Transverse colon (tissue), 4 donors: ENCODE measurements around the gene NR3C1. TPM values are rescaled to one million over a fixed set of nuclear protein-coding genes. Genes with fewer than 3 reads are reported as not detected.

Source experiments
- DNase-seq: peaks from one replicate; pipeline ENCODE4 v3.0.0-alpha.2; 2019
- H3K27ac ChIP-seq, 4 donors: fragments of 200-600 bp; sonication (generic); 2 replicates each; pipeline ENCODE4 v1.5.1; 2016 to 2018; ENCODE audit warnings: inconsistent platforms in 4 of 4
- H3K27me3 ChIP-seq: fragments of 200-600 bp; sonication (generic); 2 replicates; pipeline ENCODE4 v1.5.1; 2017; ENCODE audit warnings: inconsistent platforms
- H3K36me3 ChIP-seq, 4 donors: fragments of 200-600 bp; sonication (generic); 2 replicates each; pipeline ENCODE4 v1.5.1; 2017 to 2019; ENCODE audit warnings: inconsistent platforms in 4 of 4
- H3K4me1 ChIP-seq, 4 donors: fragments of 200-600 bp; sonication (generic); 2 replicates each; pipeline ENCODE4 v1.5.1; 2017 to 2020; ENCODE audit warnings: inconsistent platforms in 4 of 4
- H3K4me3 ChIP-seq, 4 donors: fragments of 200-600 bp; sonication (generic); 1 replicate in 1 of 4; 2 replicates in 3 of 4; pipeline versions ENCODE4 v1.5.1 to v1.6.1; 2017 to 2019; ENCODE audit warnings: inconsistent platforms in 4 of 4
- H3K9me3 ChIP-seq, 2 donors: fragments of 200-600 bp; sonication (generic); 2 replicates each; pipeline ENCODE4 v1.5.1; 2017 to 2019; ENCODE audit warnings: inconsistent platforms in 2 of 2
- EP300 ChIP-seq: sonication (generic); formaldehyde crosslinking; IDR thresholded peaks from one replicate; pipeline ENCODE4 v1.6.1; 2017; ENCODE audit warnings: antibody characterized with exemption, low read depth
- POLR2A ChIP-seq: fragments of 450-650 bp; IDR thresholded peaks from one replicate; pipeline ENCODE4 v1.6.1; 2016; ENCODE audit warnings: antibody characterized with exemption, mild to moderate bottlenecking, moderate library complexity
- POLR2AphosphoS5 ChIP-seq, 3 donors: sonication (generic); formaldehyde crosslinking; IDR thresholded peaks; one replicate each; pipeline ENCODE4 v1.6.1; 2016; ENCODE audit warnings: antibody characterized with exemption in 3 of 3
- WGBS, 2 donors: methylation state at CpG; one replicate each; pipeline ENCODE4 v1.1.5; 2018; ENCODE audit warnings: low coverage in 1 of 2; 5-methylcytosine and 5-hydroxymethylcytosine counted together
- in situ Hi-C, 4 donors: fragments of 200-750 bp; cut with MboI; loops; one replicate each; pipeline versions ENCODE4 v1.15.0 to v1.15.1; 2017; ENCODE audit warnings: low sequenced_read_pairs in 3 of 4, low pct_ligation_motif_present in 1 of 4, low pct_unique_long_range_greater_than_20kb in 1 of 4
- intact Hi-C: fragments of 100-400 bp; cut with DNase I; formaldehyde crosslinking; loops from one replicate; pipeline ENCODE4 v1.15.1; 2023; ENCODE audit warnings: low total_unique reads
- total RNA-seq, 4 donors: library from RNA; depleted of rRNA; stranded (reverse); fragments of >200 nt; gene quantifications; one replicate each; pipeline ENCODE4 v1.1.0, GENCODE V29; 2016
- TF ChIP-seq, protein P1 (sequence below), 5 experiments: fragments of 200-600 bp in 3 of 5; fragments of 450-650 bp in 2 of 5; sonication (generic) in 3 of 5; IDR thresholded peaks; 1 replicate in 2 of 5; 2 replicates in 3 of 5; pipeline ENCODE4 v1.5.1; 2016 to 2017; ENCODE audit warnings: antibody characterized with exemption in 5 of 5, inconsistent platforms in 3 of 5, mild to moderate bottlenecking in 2 of 5, moderate library complexity in 1 of 5

The NR3C1 gene
- total RNA-seq, 4 donors from 2014 or later = 8.4 to 37.7 (median 30.3) TPM

DNA sequence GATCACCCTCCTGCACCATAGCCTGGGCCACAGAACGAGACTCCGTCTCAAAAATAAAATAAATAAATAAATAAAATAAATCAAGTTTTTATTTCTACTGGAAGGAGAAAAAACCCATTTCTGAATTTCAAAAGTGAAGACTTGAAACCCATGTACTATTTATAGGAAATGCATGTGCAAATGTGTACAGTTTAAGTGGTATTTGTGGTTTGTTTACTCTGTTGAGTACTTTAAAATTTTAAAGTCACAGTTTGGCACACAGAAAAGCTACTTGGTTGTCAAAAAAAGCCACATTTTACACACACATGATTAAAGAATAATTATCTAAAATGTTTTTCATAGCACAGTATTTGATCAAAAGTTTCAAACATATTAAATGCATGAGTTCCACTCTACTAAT, 43.6 kb downstream of the NR3C1 start:
- intact Hi-C loops = no loop called here
- H3K9me3 ChIP-seq = no peaks in the 10 kb centered on the region
- no peaks in the 10 kb centered on the region for H3K27me3 ChIP-seq
- WGBS, 2 donors = 81 to 100% methylated on average over 2 of the region's 2 CpGs
- DNase-seq = no peak
- TF ChIP-seq POLR2AphosphoS5 (IDR thresholded peaks at IDR 0.05) (no peak), POLR2A (no peak), EP300 (no peak)
- TF ChIP-seq, protein P1, sequence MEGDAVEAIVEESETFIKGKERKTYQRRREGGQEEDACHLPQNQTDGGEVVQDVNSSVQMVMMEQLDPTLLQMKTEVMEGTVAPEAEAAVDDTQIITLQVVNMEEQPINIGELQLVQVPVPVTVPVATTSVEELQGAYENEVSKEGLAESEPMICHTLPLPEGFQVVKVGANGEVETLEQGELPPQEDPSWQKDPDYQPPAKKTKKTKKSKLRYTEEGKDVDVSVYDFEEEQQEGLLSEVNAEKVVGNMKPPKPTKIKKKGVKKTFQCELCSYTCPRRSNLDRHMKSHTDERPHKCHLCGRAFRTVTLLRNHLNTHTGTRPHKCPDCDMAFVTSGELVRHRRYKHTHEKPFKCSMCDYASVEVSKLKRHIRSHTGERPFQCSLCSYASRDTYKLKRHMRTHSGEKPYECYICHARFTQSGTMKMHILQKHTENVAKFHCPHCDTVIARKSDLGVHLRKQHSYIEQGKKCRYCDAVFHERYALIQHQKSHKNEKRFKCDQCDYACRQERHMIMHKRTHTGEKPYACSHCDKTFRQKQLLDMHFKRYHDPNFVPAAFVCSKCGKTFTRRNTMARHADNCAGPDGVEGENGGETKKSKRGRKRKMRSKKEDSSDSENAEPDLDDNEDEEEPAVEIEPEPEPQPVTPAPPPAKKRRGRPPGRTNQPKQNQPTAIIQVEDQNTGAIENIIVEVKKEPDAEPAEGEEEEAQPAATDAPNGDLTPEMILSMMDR (IDR thresholded peaks at IDR 0.05) = no peak
- H3K4me3 ChIP-seq = no peak overlapping the region
- H3K36me3 ChIP-seq = no peaks in the 10 kb centered on the region
- in situ Hi-C loops = no loop called here
- H3K27ac ChIP-seq = no peak overlapping the region
- peaks cover 4 to 47% (median 10%) of the 10 kb centered on the region in 4 donors for H3K4me1 ChIP-seq

DNA sequence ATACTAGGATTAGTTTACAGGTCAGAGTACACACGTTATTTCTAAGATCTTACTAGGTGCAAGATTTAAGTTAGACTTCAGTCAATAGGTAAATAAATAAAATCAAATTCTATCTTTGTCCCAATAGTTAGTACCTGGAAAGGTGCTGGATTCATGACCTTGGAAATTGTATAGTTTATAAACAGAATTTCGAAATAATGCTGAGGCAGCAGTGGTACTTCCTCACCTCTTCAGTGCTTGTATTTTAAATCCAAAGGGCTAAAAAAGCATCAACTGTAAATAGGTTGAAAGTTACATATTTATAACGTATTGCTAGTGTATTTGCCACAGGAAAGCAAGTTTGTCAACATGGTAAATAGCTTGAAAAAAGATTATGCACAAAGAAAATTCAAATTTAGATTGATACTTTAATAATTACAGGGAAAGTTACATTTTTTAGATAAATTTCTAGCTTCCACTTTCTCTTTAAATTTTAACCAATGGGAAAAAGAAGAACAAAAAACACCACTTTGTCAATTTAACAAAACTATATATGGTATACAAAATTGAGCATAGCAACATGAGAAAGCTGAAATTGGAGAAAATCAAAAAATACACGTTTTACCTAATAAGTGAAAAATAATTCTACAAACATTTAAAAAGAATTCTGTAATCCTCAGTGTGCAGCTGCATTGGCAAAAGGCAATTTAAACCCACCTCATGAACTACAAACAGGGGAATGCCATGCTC, 46.5 kb downstream of the NR3C1 start:
- no peak for DNase-seq
- no peaks in the 10 kb centered on the region for H3K36me3 ChIP-seq
- H3K4me3 ChIP-seq = no peak overlapping the region
- peaks cover 12 to 74% (median 18%) of the 10 kb centered on the region in 4 donors for H3K4me1 ChIP-seq
- H3K27ac ChIP-seq = no peak overlapping the region
- no peaks in the 10 kb centered on the region for H3K27me3 ChIP-seq
- intact Hi-C loops (no loop called here), in situ Hi-C loops (no loop called here)
- TF ChIP-seq POLR2A (no peak), POLR2AphosphoS5 (IDR thresholded peaks at IDR 0.05) (no peak), EP300 (no peak)
- TF ChIP-seq, protein P1 (IDR thresholded peaks at IDR 0.05) = no peak
- 65 to 68% methylated on average over 4 of the region's 4 CpGs for WGBS, 2 donors
- H3K9me3 ChIP-seq = no peaks in the 10 kb centered on the region

DNA sequence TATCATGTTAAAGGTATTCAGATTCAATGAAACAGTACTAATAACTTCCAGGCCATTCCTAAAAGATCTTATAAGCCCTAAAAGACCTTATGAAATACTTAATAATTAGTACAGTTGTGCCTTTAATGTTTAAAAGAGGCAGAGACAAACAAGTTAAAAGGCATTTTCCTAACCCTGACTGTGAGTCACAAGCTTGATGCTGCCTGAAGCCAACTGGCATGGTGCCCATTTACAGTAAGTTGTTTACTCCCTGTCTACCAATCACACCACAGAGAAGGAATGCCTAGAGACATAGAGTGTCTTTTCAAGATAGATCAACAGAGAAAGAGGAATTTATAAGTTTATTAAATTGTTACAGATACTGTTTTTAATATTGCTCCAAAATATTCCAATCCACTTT, 47.8 kb downstream of the NR3C1 start:
- DNase-seq = peak; percentile 46
- no peak overlapping the region for H3K4me3 ChIP-seq
- no peaks in the 10 kb centered on the region for H3K27me3 ChIP-seq
- H3K27ac ChIP-seq = peak overlapping the region in 3 of 4 donors; percentile 13 to 33 (median 14)
- peaks cover 17 to 69% (median 19%) of the 10 kb centered on the region in 4 donors for H3K4me1 ChIP-seq
- TF ChIP-seq POLR2A (no peak), POLR2AphosphoS5 (IDR thresholded peaks at IDR 0.05) (peak in 2 of 3 donors; percentile 15 to 24)
- no peaks in the 10 kb centered on the region for H3K9me3 ChIP-seq
- in situ Hi-C loops (no loop called here), intact Hi-C loops (no loop called here)
- H3K36me3 ChIP-seq = no peaks in the 10 kb centered on the region

DNA sequence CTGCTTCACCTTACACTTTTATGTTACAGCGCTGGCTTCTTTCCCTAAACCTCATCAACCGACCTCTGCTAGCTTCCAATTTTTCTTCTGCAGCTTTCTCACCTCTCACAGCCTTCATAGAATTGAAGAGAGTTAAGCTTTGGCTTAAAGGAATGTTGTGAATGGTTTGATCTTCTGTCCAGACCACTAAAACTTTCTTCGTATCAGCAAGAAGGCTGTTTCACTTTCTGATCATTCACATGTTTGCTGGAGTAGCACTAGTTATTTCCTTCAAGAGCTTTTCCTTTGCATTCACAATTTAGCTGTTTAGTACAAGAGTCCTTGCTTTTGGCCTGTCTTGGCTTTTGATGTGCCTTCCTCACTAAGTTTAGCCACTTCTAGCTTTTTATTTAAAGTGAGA, 49.5 kb downstream of the NR3C1 start:
- Histone ChIP-seq H3K4me1 (peaks cover 22 to 67% (median 28%) of the 10 kb centered on the region in 4 donors), H3K4me3 (peak overlapping the region in 1 of 4 donors; percentile 15), H3K36me3 (no peaks in the 10 kb centered on the region), H3K27ac (peak overlapping the region; percentile 1 to 37 (median 12)), H3K27me3 (no peaks in the 10 kb centered on the region), H3K9me3 (no peaks in the 10 kb centered on the region)
- no peak for DNase-seq
- no peak for TF ChIP-seq EP300
- TF ChIP-seq, protein P1 (IDR thresholded peaks at IDR 0.05) = no peak
- in situ Hi-C loops (no loop called here), intact Hi-C loops (no loop called here)
- 48 to 51% methylated on average over 3 of the region's 3 CpGs for WGBS, 2 donors

DNA sequence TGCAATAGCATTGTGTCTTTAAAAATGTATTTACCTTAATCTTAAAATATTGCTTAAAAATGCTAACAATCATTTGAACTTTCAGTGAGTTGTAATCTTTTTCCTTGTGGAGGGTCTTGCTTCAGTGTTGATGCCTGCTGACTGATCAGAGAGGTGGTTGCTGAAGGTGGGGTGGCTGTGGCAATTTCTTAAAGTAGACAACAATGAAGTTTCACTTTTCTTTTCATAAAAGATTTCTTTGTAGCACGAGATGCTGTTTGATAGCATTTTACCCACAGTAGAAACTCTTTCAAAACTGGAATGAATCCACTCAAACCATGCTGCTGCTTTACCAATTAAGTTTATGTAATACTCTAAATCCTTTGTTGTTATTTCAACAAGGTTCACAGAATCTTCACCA, 50.8 kb downstream of the NR3C1 start:
- H3K4me3 ChIP-seq = no peak overlapping the region
- H3K27me3 ChIP-seq = no peaks in the 10 kb centered on the region
- no peak for DNase-seq
- no peaks in the 10 kb centered on the region for H3K36me3 ChIP-seq
- in situ Hi-C loops (no loop called here), intact Hi-C loops (no loop called here)
- H3K9me3 ChIP-seq = no peaks in the 10 kb centered on the region
- peak overlapping the region in 1 of 4 donors; percentile 16 for H3K27ac ChIP-seq
- peaks cover 22 to 69% (median 28%) of the 10 kb centered on the region in 4 donors for H3K4me1 ChIP-seq
- 0 to 9% methylated on average over 1 of the region's 1 CpG for WGBS, 2 donors
- no peak for TF ChIP-seq EP300
- TF ChIP-seq POLR2A = no peak
- TF ChIP-seq, protein P1 (IDR thresholded peaks at IDR 0.05) = no peak
- no peak for TF ChIP-seq POLR2AphosphoS5 (IDR thresholded peaks at IDR 0.05)
